RWPE1 (cell line): Measurements from ENCODE around the gene BPIFB1.

Source experiments
- CTCF ChIA-PET: fragments of 350-600 bp; sonication (Branson Sonifier 250); formaldehyde crosslinking; extraction: SDS; loops from one replicate; lab custom pipeline; 2021; lab: Yijun Ruan, JAX
- POLR2A ChIA-PET: fragments of 400-600 bp; formaldehyde crosslinking; extraction: SDS; loops from one replicate; lab custom pipeline; 2020; ENCODE audit warnings: antibody characterized with exemption; ENCODE audit not compliant: low non-redundant PET; lab: Yijun Ruan, JAX
- DNase-seq: peaks from one replicate; pipeline ENCODE4 v3.0.0; 2012; ENCODE audit warnings: low spot score
- H3K27ac ChIP-seq: fragments of 450-650 bp; 2 replicates; pipeline ENCODE4 v1.5.1; 2017
- TF ChIP-seq, protein P1 (sequence below): fragments of 450-650 bp; conservative IDR thresholded peaks from 2 replicates; pipeline ENCODE4 v1.5.1; 2017; ENCODE audit warnings: low read depth, mild to moderate bottlenecking

The BPIFB1 gene

DNA sequence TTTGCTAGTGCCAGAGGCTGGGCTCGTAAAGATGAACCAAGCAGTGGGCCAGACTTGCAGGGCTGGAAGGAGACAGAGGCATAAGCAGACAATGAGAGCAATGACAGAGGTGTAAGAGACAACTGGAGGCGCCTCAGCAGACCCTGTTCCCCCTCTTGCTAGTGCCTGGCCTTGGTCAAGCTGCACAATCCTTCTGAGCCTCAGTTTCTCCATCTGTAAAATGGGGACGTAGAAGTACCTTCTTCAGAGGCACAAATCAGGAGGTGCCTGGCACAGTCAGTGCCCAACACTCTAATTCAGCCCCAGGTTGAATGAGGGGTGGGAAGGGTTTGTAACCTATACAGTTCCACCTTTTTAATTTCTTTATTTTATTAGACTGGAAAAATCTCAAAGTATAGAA lies 23.2 kb downstream of the BPIFB1 start:
- TF ChIP-seq, protein P1, sequence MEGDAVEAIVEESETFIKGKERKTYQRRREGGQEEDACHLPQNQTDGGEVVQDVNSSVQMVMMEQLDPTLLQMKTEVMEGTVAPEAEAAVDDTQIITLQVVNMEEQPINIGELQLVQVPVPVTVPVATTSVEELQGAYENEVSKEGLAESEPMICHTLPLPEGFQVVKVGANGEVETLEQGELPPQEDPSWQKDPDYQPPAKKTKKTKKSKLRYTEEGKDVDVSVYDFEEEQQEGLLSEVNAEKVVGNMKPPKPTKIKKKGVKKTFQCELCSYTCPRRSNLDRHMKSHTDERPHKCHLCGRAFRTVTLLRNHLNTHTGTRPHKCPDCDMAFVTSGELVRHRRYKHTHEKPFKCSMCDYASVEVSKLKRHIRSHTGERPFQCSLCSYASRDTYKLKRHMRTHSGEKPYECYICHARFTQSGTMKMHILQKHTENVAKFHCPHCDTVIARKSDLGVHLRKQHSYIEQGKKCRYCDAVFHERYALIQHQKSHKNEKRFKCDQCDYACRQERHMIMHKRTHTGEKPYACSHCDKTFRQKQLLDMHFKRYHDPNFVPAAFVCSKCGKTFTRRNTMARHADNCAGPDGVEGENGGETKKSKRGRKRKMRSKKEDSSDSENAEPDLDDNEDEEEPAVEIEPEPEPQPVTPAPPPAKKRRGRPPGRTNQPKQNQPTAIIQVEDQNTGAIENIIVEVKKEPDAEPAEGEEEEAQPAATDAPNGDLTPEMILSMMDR: no peak
- no peak overlapping the region for H3K27ac ChIP-seq
- no peak for DNase-seq
- POLR2A ChIA-PET: no interaction called here
- CTCF ChIA-PET: interaction anchor here (0.6 kb wide), 2 partner anchors 377 to 716 kb away, joined by 3 to 5 read pairs; no protein-coding TSS in a partner anchor

DNA sequence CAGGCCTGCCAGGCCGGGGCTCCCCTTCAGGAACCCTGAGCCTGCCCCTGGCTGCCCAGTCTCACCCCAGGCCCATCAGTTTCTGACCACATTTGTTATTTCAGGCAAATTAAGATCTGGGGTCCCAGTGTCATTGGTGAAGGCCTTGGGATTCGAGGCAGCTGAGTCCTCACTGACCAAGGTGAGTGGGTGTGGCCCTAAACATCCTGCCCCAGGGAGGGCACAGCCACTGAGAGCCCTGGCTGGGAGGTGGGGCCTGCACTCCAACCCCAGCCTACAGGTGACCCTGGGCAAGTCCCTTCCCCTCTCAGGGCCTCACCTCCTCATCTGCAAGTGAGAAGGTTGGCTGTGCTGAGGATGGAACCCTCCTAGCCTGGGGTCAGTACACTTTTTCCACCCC lies 23.8 kb downstream of the BPIFB1 start:
- TF ChIP-seq, protein P1: no peak
- POLR2A ChIA-PET: no interaction called here
- CTCF ChIA-PET: interaction anchor here (0.6 kb wide), 1 partner anchor 377 kb away, joined by 5 read pairs; no protein-coding TSS in a partner anchor
- no peak overlapping the region for H3K27ac ChIP-seq
- no peak for DNase-seq

- H3K27ac ChIP-seq: no peak overlapping the region
- POLR2A ChIA-PET: no interaction called here
- TF ChIP-seq, protein P1: no peak
- CTCF ChIA-PET: no interaction called here
- DNase-seq: no peak
These were observed 25.7 kb downstream of the BPIFB1 start for GRCh38 chr20:33308668-33309067.

- TF ChIP-seq, protein P1: no peak
- CTCF ChIA-PET: interaction anchor here (0.5 to 0.7 kb wide), 2 partner anchors 59 to 687 kb away, joined by 3 read pairs; no protein-coding TSS in a partner anchor
- no peak overlapping the region for H3K27ac ChIP-seq
- no peak for DNase-seq
- POLR2A ChIA-PET: no interaction called here
These were observed 26.6 kb downstream of the BPIFB1 start for GRCh38 chr20:33309631-33310030.

DNA sequence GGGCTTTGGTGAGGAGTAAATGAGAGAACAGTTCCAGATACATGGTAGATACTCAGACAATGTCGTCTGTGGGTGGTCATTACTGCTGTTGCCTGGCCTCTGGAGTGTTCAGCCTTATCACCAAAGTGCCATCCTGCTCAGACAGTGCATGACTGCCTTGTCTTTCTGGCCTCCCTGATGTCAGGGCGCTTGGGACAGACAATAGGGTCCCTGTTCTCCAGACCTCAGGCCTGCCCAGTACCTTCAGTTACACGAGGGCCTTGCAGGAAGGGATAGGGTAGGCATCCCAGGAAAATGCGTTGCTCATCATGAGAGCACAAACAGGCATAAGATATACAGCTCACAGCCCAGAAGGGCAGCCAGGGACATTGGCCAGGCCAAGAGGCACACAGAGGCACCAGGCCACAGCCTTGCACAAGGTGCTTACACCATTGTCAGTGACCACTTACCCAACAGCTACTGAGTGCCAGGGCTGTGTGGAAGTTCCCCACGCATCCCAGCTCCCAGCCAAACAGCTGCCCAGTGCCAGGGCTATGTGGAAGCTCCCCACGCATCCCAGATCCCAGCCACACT lies 27.4 kb downstream of the BPIFB1 start:
- ChIA-PET CTCF (interaction anchor here (0.6 to 0.9 kb wide), 2 partner anchors 11 to 48 kb away, joined by 3 to 4 read pairs; no protein-coding TSS in a partner anchor), POLR2A (no interaction called here)
- TF ChIP-seq, protein P1: no peak
- DNase-seq: no peak
- H3K27ac ChIP-seq: no peak overlapping the region

DNA sequence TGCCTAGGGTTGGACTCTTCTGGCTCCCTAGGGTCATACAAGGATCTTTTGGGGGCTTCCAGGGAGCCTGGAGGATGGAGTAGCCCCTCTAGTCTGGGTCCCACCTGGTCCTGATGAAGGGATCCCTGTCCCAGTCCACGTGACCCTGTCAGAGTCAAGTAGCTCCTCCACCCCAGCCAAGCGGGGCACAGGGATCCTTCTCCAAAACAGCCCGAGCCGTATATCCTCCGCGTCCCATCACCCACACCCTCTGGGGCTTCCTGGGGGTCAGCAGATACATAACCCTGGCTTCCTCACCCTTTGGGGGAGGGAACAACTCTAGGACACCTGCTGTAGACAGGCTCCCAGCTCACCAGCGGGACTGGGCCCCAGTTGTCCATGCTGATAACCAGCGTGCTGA lies 28.0 kb downstream of the BPIFB1 start:
- CTCF ChIA-PET: interaction anchor here (0.6 to 0.9 kb wide), 2 partner anchors 11 to 49 kb away, joined by 3 to 4 read pairs; no protein-coding TSS in a partner anchor
- DNase-seq: no peak
- TF ChIP-seq, protein P1: no peak
- no peak overlapping the region for H3K27ac ChIP-seq
- POLR2A ChIA-PET: no interaction called here
